ENCODE measurements around the gene ROCK2.

The ROCK2 gene

DNA sequence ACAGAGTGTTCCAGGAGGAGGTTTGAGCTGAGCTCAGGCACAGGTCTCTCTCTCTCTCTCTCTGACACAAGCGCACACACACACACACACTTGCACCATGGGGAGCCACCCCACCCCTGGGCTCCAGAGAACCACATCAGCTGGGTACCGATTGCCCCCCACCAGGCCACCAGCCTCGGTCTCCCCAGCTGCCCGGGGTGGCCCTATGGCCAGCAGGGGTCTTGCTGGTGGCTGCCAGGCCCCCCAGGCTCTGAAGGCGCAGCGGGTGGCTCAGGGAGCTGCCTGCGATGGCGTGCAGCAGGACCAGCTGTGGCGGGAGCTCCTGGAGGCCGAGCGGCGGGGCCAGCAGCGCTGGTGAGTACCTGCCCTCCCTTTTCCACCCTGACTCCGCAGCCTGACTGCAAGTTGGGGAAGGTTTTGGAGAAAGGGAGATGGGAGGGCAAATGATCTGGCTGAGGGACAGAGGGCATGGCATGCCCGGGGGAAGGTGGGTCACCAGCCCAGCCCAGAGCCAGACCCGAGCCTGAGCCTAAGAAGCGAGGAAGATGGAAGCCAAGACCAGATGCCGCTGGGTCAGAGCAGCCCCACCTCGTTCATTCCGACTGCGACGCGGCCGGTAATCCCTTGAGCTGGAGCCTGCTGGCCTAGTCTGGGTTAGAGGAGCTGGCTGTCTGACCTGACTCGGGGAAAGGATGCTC lies 211.0 kb downstream of the ROCK2 start:
- no peak for DNase-seq (ENCODE audit: low read depth)
- TF ChIP-seq CTCF (IDR thresholded peaks at IDR 0.05; ENCODE audit: low read depth, low read length, missing control alignments) = no peak
- peak overlapping the region; percentile 35 for H3K4me3 ChIP-seq (ENCODE audit: low read depth, low read length)

GRCh38 chr2:11132036-11132671 lies 212.3 kb downstream of the ROCK2 start:
- no peak for DNase-seq (ENCODE audit: low read depth)
- no peak overlapping the region for H3K4me3 ChIP-seq (ENCODE audit: low read depth, low read length)
- TF ChIP-seq CTCF (IDR thresholded peaks at IDR 0.05; ENCODE audit: low read depth, low read length, missing control alignments) = no peak

GRCh38 chr2:11131166-11131920 lies 213.1 kb downstream of the ROCK2 start:
- TF ChIP-seq CTCF (IDR thresholded peaks at IDR 0.05; ENCODE audit: low read depth, low read length, missing control alignments) = no peak
- no peak overlapping the region for H3K4me3 ChIP-seq (ENCODE audit: low read depth, low read length)
- DNase-seq (ENCODE audit: low read depth) = no peak

Data from GM12864 (cell line).